DMS114 treated with DMSO at 0.1 percent for 48 hours (cell line): Measurements from ENCODE around the gene ASS1.

ENCODE experiments used
- DNase-seq: peaks from one replicate; lab custom pipeline; 2025; ENCODE audit not compliant: unreplicated experiment; lab: John Stamatoyannopoulos, UW

ASS1 gene

GRCh38 chr9:130493021-130493420, 48.3 kb downstream of the ASS1 start:
- DNase-seq, result no peak

GRCh38 chr9:130493476-130493875, 48.7 kb downstream of the ASS1 start:
- DNase-seq, result no peak

DNA sequence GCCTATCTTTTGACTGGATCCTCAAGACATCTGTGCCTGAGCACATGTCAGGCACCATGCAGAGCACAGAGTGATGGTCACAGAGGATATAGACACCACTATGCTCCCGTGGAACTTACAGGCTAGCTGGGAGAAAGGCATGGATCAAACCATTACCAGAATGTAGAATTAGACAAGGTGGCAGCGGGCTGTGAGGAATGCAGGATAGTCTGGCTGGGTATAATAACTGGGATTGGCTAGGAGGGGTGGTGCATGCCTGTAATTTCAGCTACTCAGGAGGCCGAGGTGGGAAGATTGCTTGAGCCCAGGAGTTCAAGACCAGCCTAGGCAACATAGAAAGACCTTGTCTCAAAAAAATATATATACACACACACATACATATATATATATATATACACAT, 50.3 kb downstream of the ASS1 start:
- no peak for DNase-seq

DNA sequence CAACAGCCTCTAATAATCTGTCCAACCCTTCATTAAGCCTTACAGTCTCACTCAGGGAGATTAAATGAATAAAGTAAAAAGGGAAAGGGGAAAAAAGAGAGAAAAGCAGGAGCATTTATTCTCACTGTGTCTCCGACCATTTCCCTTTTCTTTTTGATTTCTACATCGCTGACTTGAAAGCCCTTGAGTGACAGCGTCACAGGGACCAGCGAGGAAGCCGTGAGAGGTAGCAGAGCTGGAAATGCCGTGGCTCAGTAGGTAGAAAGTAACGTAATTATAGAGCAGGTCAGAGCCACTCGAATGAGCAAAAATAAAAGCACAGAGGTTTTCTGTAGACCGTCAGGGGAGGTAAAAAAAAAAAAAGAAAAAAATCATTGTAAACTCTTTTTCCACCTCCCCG, 52.4 kb downstream of the ASS1 start:
- DNase-seq, result no peak

GRCh38 chr9:130498298-130498917, 53.6 kb downstream of the ASS1 start:
- no peak for DNase-seq

- no peak for DNase-seq
Measured at GRCh38 chr9:130498918-130499698, 54.3 kb downstream of the ASS1 start.

- DNase-seq, result no peak
Measured at GRCh38 chr9:130499804-130500263, 55.1 kb downstream of the ASS1 start.

DNA sequence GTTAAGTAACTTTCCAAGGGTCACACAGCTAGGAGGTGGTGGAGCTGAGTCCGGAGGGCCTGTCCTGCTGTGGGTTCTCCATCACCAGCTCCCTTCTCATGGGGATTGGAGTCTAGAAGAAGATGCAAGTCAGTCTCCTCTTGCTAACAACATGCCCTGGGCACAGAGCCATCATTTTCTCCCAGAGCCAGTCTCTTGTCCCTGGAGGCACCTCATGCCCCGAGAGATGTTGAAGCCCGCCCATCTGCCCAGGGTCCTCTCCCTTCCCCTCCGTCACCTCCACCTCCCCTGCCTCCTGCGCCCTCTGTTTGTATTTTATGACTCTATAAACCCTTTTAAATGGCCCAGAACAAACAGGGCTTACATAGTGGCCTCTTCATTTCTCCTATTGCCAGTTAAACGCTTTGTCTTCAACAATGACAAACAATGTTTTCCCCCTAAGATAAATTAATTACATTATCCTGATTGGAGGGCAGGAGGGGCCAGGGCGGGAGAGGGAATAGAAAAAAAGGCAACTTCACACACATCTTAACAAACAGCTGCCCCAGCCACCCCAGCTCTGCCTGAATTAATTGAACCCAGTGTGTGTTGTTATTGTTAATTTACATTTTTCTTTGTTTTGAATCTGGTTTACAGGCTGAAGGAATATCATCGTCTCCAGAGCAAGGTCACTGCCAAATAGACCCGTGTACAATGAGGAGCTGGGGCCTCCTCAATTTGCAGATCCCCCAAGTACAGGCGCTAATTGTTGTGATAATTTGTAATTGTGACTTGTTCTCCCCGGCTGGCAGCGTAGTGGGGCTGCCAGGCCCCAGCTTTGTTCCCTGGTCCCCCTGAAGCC, 55.8 kb downstream of the ASS1 start:
- no peak for DNase-seq

DNA sequence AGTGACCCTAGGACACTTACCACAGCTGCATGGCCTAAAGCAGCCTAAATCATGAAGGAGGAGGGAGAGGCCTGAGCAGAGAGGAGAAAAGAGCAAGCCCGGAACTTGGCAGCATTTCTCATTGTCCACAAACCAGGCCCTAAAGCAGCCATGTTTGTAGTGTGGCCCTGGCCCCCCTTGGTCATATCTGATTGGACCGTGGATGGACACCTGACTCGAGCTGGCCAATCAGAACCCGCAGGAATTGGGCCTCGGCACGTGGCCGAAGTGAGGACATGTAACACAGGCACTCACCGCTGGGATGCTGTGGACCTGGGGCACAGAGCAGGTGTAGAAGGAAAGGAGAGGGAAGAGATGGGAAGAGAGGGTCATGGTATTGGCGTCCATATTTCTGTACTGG, 56.9 kb downstream of the ASS1 start:
- DNase-seq, result no peak

DNA sequence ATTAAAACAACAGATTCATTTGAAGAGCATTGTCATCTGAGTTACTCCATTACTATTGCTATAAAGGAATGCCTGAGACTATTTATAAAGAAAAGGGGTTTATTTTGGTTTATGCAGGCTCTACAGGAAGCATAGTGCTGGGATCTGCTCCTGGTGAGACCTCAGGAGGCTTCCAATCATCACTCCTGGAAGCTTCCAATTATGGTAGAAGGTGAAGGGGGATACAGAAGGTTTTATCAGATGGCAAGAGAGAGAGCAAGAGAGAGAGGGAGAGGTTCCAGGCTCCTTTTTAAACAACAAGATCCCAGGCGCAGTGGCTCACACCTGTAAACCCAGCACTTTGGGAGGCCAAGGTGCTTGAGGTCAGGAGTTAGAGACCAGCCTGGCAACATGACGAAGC, 63.5 kb downstream of the ASS1 start:
- no peak for DNase-seq

- no peak for DNase-seq
Measured at GRCh38 chr9:130512199-130512598, 67.4 kb downstream of the ASS1 start.

GRCh38 chr9:130513078-130513477, 68.3 kb downstream of the ASS1 start:
- DNase-seq, result no peak

DNA sequence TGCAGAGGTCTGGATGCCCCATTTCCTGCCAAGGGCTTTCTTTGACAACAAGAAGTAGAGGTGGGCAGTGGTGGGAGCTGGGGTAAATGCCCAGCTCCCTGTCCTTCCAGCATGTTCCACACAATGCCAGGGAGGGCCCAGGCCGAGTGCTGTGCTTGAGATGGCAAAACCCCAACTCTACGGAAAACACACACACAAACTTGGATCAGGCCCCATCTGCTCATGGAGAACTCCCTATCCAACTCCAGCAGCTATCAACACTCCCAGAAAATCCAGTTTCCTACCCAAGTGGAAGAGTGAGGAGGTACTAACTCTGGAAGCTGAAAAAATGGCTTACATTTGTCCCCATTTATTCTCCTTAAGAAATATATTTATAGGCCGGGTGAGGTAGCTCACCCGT, 73.5 kb downstream of the ASS1 start:
- no peak for DNase-seq

DNA sequence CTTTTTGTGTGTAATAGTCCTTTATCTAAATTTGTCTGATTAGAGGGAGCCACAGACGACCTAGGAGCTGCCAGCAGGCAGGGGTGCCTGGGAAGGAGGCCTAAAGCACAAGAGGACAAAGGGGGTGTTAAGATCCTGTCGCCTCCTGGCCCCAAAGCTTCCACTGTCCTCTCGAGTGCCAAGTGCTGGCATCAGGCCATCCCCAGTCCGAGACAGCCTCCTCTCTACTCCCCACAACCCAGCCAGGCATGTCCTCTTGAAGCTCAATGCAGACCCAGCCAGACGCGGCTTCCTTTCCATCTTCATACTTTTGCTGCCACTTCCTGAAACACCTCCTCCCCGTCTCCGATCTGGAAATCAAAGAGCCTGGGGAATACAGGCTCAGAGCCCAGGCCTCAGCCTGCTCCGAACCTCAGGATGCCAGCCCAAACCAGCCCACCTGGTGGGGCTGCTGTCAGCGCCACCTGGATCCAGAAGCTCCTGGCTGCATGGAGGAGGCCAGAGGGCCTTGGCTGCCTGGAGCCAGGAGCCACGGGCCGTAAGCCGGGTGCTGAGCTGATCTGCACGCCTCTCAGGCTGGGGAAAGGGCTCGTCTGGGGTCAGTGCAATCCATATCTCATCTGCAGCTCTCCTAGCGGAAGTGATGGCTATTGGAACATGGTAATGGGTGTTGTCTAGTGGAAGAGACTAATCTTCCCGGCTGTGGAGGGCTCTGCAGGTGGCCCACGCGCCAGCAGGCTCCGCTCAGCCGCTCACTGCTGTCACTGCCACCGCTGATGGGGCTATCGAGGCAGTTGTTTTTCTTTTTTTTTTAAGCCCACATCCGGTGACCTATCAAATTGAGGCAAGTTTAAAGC, 74.4 kb downstream of the ASS1 start:
- no peak for DNase-seq

GRCh38 chr9:130519927-130520326, 75.2 kb downstream of the ASS1 start:
- no peak for DNase-seq

- DNase-seq, result no peak
Measured at GRCh38 chr9:130521715-130522114, 77.0 kb downstream of the ASS1 start.

GRCh38 chr9:130522233-130522808, 77.6 kb downstream of the ASS1 start:
- DNase-seq, result no peak

GRCh38 chr9:130523921-130524320, 79.2 kb downstream of the ASS1 start:
- DNase-seq, result no peak

DNA sequence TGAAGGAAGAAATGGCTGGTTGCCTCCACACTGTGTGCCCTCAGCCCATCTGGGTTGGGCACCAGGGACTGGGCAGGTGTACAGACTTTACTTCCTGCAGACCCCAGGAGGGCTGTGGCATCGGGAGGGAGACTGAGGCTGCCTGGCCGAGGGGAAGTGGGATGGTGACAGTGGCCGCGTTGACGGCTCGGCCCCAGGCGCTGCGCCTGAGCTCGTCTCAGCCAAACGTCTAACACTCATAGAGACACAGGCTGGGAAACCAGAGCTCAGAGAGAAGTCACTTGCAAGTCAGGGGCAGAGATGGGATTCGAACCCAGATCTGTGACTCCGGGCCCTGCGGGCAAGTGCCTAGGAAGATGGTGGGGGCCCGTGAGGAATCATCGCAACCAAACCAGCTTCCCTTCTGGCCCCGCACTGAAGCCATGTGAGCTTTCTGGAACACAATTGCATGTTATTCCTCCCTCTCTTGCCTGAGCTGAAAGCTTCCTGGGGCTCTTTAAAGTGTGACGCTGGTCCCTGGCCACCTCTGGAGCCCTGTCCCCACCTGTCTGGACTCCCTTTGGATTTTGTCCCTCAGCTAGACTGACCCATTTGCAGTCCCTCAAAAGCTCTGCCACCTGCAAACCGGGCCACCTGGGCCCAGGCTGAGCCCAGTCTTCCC, 81.6 kb downstream of the ASS1 start:
- no peak for DNase-seq
